ENCODE measurements around the gene TSEN54.
"Not testable (repeated sequence)": the region's sequence is repeated elsewhere in the genome, so short reads cannot be mapped to it uniquely, and the experiment has no call there.

The TSEN54 gene

GRCh38 chr17:75518201-75518600, 1.9 kb downstream of the TSEN54 start:
- no peak for DNase-seq (ENCODE audit: low spot score)

- no peak for DNase-seq (ENCODE audit: low spot score)
Measured at GRCh38 chr17:75518983-75519537, 2.7 kb downstream of the TSEN54 start.

- DNase-seq (ENCODE audit: low spot score) = not testable (repeated sequence)
Measured at GRCh38 chr17:75520413-75520812, 4.1 kb downstream of the TSEN54 start.

- no peak for DNase-seq (ENCODE audit: low spot score)
Measured at GRCh38 chr17:75521290-75521689, 5.0 kb downstream of the TSEN54 start.

GRCh38 chr17:75521951-75522727, 5.8 kb downstream of the TSEN54 start:
- no peak for DNase-seq (ENCODE audit: low spot score)

GRCh38 chr17:75523647-75524046, 7.3 kb downstream of the TSEN54 start:
- DNase-seq (ENCODE audit: low spot score) = no peak

- no peak for DNase-seq (ENCODE audit: low spot score)
Measured at GRCh38 chr17:75524269-75524969, 8.1 kb downstream of the TSEN54 start.

- DNase-seq (ENCODE audit: low spot score) = peak; percentile 90
Measured at GRCh38 chr17:75524970-75525805, 8.9 kb downstream of the TSEN54 start, which contains the start of gene LLGL2. Gene LLGL2 (plus strand): TSS chr17:75525697. CDS start chr17:75543427, 17,730 bp downstream.

- DNase-seq (ENCODE audit: low spot score) = peak; percentile 63
Measured at GRCh38 chr17:75525806-75526554, 9.7 kb downstream of the TSEN54 start.

GRCh38 chr17:75526555-75527270, 10.4 kb downstream of the TSEN54 start:
- DNase-seq (ENCODE audit: low spot score) = no peak

- no peak for DNase-seq (ENCODE audit: low spot score)
Measured at GRCh38 chr17:75530837-75531720, 14.8 kb downstream of the TSEN54 start.

GRCh38 chr17:75531721-75532072, 15.4 kb downstream of the TSEN54 start:
- DNase-seq (ENCODE audit: low spot score) = peak; percentile 52

GRCh38 chr17:75535119-75535537, 18.8 kb downstream of the TSEN54 start:
- peak; percentile 95 for DNase-seq (ENCODE audit: low spot score)

GRCh38 chr17:75535871-75536270, 19.5 kb downstream of the TSEN54 start:
- DNase-seq (ENCODE audit: low spot score) = peak; percentile 28

GRCh38 chr17:75536366-75536765, 20.0 kb downstream of the TSEN54 start:
- DNase-seq (ENCODE audit: low spot score) = peak; percentile 36

GRCh38 chr17:75539967-75540729, 23.8 kb downstream of the TSEN54 start:
- DNase-seq (ENCODE audit: low spot score) = no peak

- no peak for DNase-seq (ENCODE audit: low spot score)
Measured at GRCh38 chr17:75540923-75541503, 24.7 kb downstream of the TSEN54 start.

- DNase-seq (ENCODE audit: low spot score) = no peak
Measured at GRCh38 chr17:75542229-75542628, 25.9 kb downstream of the TSEN54 start.

Measured in SW480 (cell line).